Stimulated activated naive B cell treated with anti-CD40 and anti-IgM and Interleukin-4, amounts not matched to agents 10 μg/mL and 1 μg/mL and 100 μg/mL, for 72 hours (primary cell): ENCODE measurements around the gene ZC3HAV1.
A peak's percentile ranks its signal among the peaks of the same experiment; 100 is the strongest.
"Not testable (repeated sequence)": the region's sequence is repeated elsewhere in the genome, so short reads cannot be mapped to it uniquely, and the experiment has no call there.

ENCODE experiments used
- ATAC-seq, 2 donors: fragments of 150-1000 bp; cut with Tn5 transposase; replicated peaks; 2 replicates each; pipeline ENCODE4 v1.10.0; 2021; ENCODE audit warnings: moderate library complexity in 1 of 2
- DNase-seq: peaks from one replicate; pipeline ENCODE4 v3.0.0; 2021
- H3K27ac Mint-ChIP-seq: one replicate; pipeline ENCODE4 v1.8.0; 2022; ENCODE audit warnings: mild to moderate bottlenecking, mixed read lengths
- H3K27me3 Mint-ChIP-seq, 2 donors: one replicate each; pipeline ENCODE4 v1.8.0; 2022; ENCODE audit warnings: mixed read lengths in 2 of 2
- H3K36me3 Mint-ChIP-seq, 2 donors: one replicate each; pipeline ENCODE4 v1.8.0; 2022; ENCODE audit warnings: mixed read lengths in 2 of 2, mild to moderate bottlenecking in 1 of 2
- H3K4me1 Mint-ChIP-seq, 2 donors: one replicate each; pipeline ENCODE4 v1.8.0; 2022; ENCODE audit warnings: mixed read lengths in 2 of 2, mild to moderate bottlenecking in 1 of 2
- H3K4me3 Mint-ChIP-seq, 2 donors: one replicate each; pipeline ENCODE4 v1.8.0; 2022; ENCODE audit warnings: mild to moderate bottlenecking in 2 of 2, mixed read lengths in 2 of 2, moderate library complexity in 1 of 2
- H3K9me3 Mint-ChIP-seq, 2 donors: one replicate each; pipeline ENCODE4 v1.8.0; 2022; ENCODE audit warnings: mixed read lengths in 2 of 2, mild to moderate bottlenecking in 1 of 2

ZC3HAV1 gene

GRCh38 chr7:139109188-139109982 lies at the start of gene ZC3HAV1:
Gene ZC3HAV1 (minus strand): TSS chr7:139109720. CDS start chr7:139109331, 389 bp downstream.
- peak within 1 kb of the TSS; percentile 98 for H3K4me3 Mint-ChIP-seq
- peaks cover 23 to 29% of the 10 kb centered on the region in 2 donors for H3K36me3 Mint-ChIP-seq
- H3K27ac Mint-ChIP-seq = peak within 1 kb of the TSS; percentile 93
- peaks cover 5 to 8% of the 10 kb centered on the region in 2 donors for H3K9me3 Mint-ChIP-seq
- no peaks in the 10 kb centered on the region for H3K27me3 Mint-ChIP-seq
- DNase-seq (peak; percentile 84), ATAC-seq (peak; percentile 82 to 83)
- H3K4me1 Mint-ChIP-seq = peaks cover 23 to 36% of the 10 kb centered on the region in 2 donors

- peaks cover 7 to 24% of the 10 kb centered on the region in 2 donors for H3K36me3 Mint-ChIP-seq
- DNase-seq (no peak), ATAC-seq (peak in 1 of 2 donors; percentile 25)
- no peaks in the 10 kb centered on the region for H3K27me3 Mint-ChIP-seq
- H3K4me3 Mint-ChIP-seq = no peak overlapping the region
- H3K27ac Mint-ChIP-seq = no peak overlapping the region
- H3K4me1 Mint-ChIP-seq = no peaks in the 10 kb centered on the region
- H3K9me3 Mint-ChIP-seq = no peaks in the 10 kb centered on the region
These were observed 44.3 kb upstream of the ZC3HAV1 start for GRCh38 chr7:139153832-139154231.

GRCh38 chr7:139152149-139152548 lies 42.6 kb upstream of the ZC3HAV1 start:
- DNase-seq (no peak), ATAC-seq (no peak)
- Mint-ChIP-seq H3K4me1 (no peaks in the 10 kb centered on the region), H3K4me3 (no peak overlapping the region), H3K27me3 (no peaks in the 10 kb centered on the region), H3K36me3 (peaks cover 6 to 24% of the 10 kb centered on the region in 2 donors), H3K27ac (no peak overlapping the region), H3K9me3 (no peaks in the 10 kb centered on the region)

- DNase-seq = no peak
- Mint-ChIP-seq H3K4me1 (no peaks in the 10 kb centered on the region), H3K9me3 (no peaks in the 10 kb centered on the region), H3K27me3 (no peaks in the 10 kb centered on the region), H3K36me3 (peaks cover 9 to 26% of the 10 kb centered on the region in 2 donors), H3K27ac (no peak overlapping the region), H3K4me3 (no peak overlapping the region)
- no peak for ATAC-seq
These were observed 29.6 kb upstream of the ZC3HAV1 start for GRCh38 chr7:139139150-139139549.

- ATAC-seq = peak; percentile 99
- Mint-ChIP-seq H3K27ac (peak overlapping the region; percentile 81), H3K9me3 (no peaks in the 10 kb centered on the region), H3K4me1 (peaks cover 7 to 11% of the 10 kb centered on the region in 2 donors), H3K27me3 (no peaks in the 10 kb centered on the region), H3K36me3 (peaks cover 2 to 7% of the 10 kb centered on the region in 2 donors), H3K4me3 (peak overlapping the region; percentile 87 to 91)
- peak; percentile 87 for DNase-seq
These were observed 24.0 kb upstream of the ZC3HAV1 start for GRCh38 chr7:139133335-139134139.

- H3K36me3 Mint-ChIP-seq = peaks cover 2 to 7% of the 10 kb centered on the region in 2 donors
- peak overlapping the region; percentile 6 for H3K27ac Mint-ChIP-seq
- ATAC-seq = no peak
- peaks cover 7 to 11% of the 10 kb centered on the region in 2 donors for H3K4me1 Mint-ChIP-seq
- H3K9me3 Mint-ChIP-seq = no peaks in the 10 kb centered on the region
- no peaks in the 10 kb centered on the region for H3K27me3 Mint-ChIP-seq
- peak overlapping the region; percentile 87 to 91 for H3K4me3 Mint-ChIP-seq
- DNase-seq = no peak
These were observed 23.4 kb upstream of the ZC3HAV1 start for GRCh38 chr7:139132887-139133286.

- H3K36me3 Mint-ChIP-seq = peaks cover 2 to 5% of the 10 kb centered on the region in 2 donors
These were observed 22.1 kb upstream of the ZC3HAV1 start for GRCh38 chr7:139131601-139132041.

GRCh38 chr7:139129814-139130213 lies 20.3 kb upstream of the ZC3HAV1 start:
- DNase-seq = not testable (repeated sequence)

More at GRCh38 chr7:139131601-139132041, 22.1 kb upstream of the ZC3HAV1 start:
- Mint-ChIP-seq H3K27me3 (no peaks in the 10 kb centered on the region), H3K27ac (peak overlapping the region; percentile 20), H3K9me3 (no peaks in the 10 kb centered on the region), H3K4me1 (peaks cover 9 to 15% of the 10 kb centered on the region in 2 donors), H3K4me3 (no peak overlapping the region)
- no peak for DNase-seq
- ATAC-seq = no peak

GRCh38 chr7:139127648-139128047 lies 18.1 kb upstream of the ZC3HAV1 start:
- Mint-ChIP-seq H3K36me3 (no peaks in the 10 kb centered on the region), H3K27ac (no peak overlapping the region), H3K4me3 (no peak overlapping the region), H3K27me3 (no peaks in the 10 kb centered on the region), H3K9me3 (no peaks in the 10 kb centered on the region), H3K4me1 (peaks cover 8 to 24% of the 10 kb centered on the region in 2 donors)
- ATAC-seq (no peak), DNase-seq (no peak)

More at GRCh38 chr7:139129814-139130213, 20.3 kb upstream of the ZC3HAV1 start:
- peaks cover 13 to 23% of the 10 kb centered on the region in 2 donors for H3K4me1 Mint-ChIP-seq
- H3K9me3 Mint-ChIP-seq, H3K36me3 Mint-ChIP-seq, ATAC-seq, H3K27me3 Mint-ChIP-seq, H3K4me3 Mint-ChIP-seq, H3K27ac Mint-ChIP-seq: not testable (repeated sequence)

GRCh38 chr7:139125657-139126056 lies 16.1 kb upstream of the ZC3HAV1 start:
- ATAC-seq (no peak), DNase-seq (no peak)
- H3K9me3 Mint-ChIP-seq = no peaks in the 10 kb centered on the region
- no peak overlapping the region for H3K27ac Mint-ChIP-seq
- no peak overlapping the region for H3K4me3 Mint-ChIP-seq
- H3K27me3 Mint-ChIP-seq = no peaks in the 10 kb centered on the region
- peaks cover 8 to 17% of the 10 kb centered on the region in 2 donors for H3K4me1 Mint-ChIP-seq
- H3K36me3 Mint-ChIP-seq = no peaks in the 10 kb centered on the region

GRCh38 chr7:139124995-139125394 lies 15.5 kb upstream of the ZC3HAV1 start:
- not testable (repeated sequence) for ATAC-seq, H3K36me3 Mint-ChIP-seq, H3K4me3 Mint-ChIP-seq, DNase-seq, H3K27ac Mint-ChIP-seq, H3K9me3 Mint-ChIP-seq, H3K27me3 Mint-ChIP-seq
- H3K4me1 Mint-ChIP-seq = peaks cover 8 to 17% of the 10 kb centered on the region in 2 donors

- Mint-ChIP-seq H3K27me3 (no peaks in the 10 kb centered on the region), H3K9me3 (no peaks in the 10 kb centered on the region), H3K4me1 (peaks cover 8 to 23% of the 10 kb centered on the region in 2 donors), H3K4me3 (no peak overlapping the region), H3K36me3 (no peaks in the 10 kb centered on the region), H3K27ac (no peak overlapping the region)
- ATAC-seq (peak; percentile 68 to 76), DNase-seq (no peak)
These were observed 14.8 kb upstream of the ZC3HAV1 start for GRCh38 chr7:139124084-139124914.

- Mint-ChIP-seq H3K27ac (peak overlapping the region; percentile 77), H3K36me3 (no peaks in the 10 kb centered on the region), H3K27me3 (no peaks in the 10 kb centered on the region), H3K9me3 (no peaks in the 10 kb centered on the region), H3K4me3 (peak overlapping the region; percentile 58 to 62), H3K4me1 (peaks cover 19 to 31% of the 10 kb centered on the region in 2 donors)
- DNase-seq (no peak), ATAC-seq (no peak)
These were observed 9.9 kb upstream of the ZC3HAV1 start for GRCh38 chr7:139119486-139119849.
